KG1 (cell line): ENCODE results near the gene RAB8A.
"Not testable (repeated sequence)": the region's sequence is repeated elsewhere in the genome, so short reads cannot be mapped to it uniquely, and the experiment has no call there.

Source experiments
- DNase-seq: peaks from one replicate; lab custom pipeline; 2025; lab: John Stamatoyannopoulos, UW

Gene RAB8A

DNA sequence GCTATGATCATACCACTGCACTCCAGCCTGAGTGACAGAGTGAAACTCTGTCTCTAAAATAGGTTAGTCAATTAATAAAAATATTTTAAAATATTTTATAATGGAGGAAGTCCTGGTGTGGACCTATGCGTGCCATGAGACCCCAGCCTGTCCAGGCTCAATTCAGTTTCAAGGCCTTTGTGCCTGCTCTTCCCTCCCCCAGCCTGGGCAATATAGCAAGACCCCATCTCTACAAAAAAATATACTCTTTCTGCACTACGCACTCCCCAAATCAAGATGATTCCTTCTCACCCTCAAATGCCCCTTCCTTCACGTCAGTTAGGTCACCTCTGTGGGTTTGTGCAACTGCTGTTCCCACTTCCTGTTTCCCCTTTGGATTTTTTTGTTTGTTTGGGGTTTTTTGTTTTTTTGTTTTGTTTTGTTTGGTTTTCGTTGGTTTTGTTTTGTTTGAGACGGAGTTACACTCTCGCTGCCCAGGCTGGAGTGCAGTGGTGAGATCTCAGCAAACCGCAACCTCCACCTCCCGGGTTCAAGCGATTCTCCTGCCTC is 30.4 kb downstream of the RAB8A start:
- DNase-seq, result no peak

DNA sequence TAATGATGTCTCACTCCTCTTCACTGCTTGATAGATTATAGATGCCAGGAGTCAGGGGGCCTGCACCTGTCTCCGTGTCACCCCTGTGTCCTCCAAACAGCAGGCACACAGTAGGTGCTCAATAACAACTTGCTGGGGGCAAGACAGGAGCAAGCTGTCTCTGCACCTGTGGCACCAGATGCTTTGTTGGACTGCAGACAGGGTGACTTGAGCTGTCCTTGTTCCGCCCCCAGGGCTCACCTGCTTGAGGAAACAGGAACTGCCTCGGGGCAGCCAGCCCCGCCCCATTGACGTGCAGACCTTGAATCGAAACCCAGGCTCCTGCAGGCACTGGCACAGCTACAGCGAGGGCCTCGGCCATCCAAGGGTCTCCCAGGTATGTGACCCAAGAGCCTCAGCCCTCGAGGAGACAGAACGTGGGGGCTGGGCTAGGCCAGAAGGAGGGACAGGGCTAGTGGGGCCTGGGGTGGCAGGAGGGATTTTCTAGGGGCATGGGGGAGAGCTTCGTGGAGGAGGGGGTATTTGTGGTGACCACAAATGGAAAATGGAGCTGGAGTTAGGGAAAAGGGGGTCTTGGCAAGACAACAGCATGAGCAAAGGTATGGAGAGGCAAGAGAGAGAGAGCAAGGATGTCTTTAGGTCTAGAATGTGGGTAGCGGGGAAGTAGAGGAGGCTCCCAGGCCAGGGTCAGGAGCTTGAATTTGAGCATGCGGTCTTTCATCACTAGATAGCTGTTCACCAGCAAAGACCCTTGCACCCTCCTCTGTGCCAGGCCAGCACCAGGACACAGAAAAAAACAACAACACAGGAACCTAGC is 31.9 kb downstream of the RAB8A start, which contains the start of gene HSH2D:
HSH2D (plus strand) TSS at position 287 of the 817 bp plus-strand sequence. CDS start 5,066 bp downstream, outside the sequence.
- peak; percentile 30 for DNase-seq

DNA sequence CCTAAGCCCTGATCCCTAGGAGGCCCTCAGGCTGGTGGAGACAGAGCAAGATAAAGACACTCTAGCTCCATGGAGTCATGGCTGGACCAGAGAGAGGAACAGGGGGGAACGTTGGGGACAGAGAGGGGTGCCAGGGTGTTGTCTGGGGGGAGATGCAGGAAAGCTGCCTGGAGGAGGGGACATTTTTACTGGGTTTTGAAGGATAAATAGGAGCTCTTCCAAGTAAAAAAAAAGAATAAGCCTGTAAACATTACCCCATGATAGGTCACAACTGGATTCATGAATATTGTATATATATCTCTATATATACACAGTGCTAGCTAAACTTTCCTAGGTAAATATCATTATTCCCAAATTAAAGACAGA is 32.5 kb downstream of the RAB8A start:
- DNase-seq, result no peak

DNA sequence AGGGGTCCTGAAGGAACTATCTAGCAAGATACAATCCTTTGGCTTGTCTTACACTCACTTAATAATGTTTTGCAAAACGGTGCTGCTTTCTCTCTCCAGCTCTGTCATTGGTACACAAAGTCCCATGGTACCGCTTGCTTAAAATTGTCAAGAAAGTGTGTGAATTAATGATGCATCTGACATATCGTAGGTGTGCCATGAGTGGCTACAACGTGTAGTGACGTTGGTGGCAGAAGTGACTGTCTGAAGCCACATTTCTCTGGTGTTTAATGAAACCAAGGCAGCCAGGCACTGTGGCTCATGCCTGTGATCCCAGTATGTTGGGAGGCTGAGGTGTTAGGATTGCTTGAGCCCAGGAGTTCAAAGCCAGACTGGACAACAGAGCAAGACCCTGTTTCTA is 34.4 kb downstream of the RAB8A start:
- no peak for DNase-seq

DNA sequence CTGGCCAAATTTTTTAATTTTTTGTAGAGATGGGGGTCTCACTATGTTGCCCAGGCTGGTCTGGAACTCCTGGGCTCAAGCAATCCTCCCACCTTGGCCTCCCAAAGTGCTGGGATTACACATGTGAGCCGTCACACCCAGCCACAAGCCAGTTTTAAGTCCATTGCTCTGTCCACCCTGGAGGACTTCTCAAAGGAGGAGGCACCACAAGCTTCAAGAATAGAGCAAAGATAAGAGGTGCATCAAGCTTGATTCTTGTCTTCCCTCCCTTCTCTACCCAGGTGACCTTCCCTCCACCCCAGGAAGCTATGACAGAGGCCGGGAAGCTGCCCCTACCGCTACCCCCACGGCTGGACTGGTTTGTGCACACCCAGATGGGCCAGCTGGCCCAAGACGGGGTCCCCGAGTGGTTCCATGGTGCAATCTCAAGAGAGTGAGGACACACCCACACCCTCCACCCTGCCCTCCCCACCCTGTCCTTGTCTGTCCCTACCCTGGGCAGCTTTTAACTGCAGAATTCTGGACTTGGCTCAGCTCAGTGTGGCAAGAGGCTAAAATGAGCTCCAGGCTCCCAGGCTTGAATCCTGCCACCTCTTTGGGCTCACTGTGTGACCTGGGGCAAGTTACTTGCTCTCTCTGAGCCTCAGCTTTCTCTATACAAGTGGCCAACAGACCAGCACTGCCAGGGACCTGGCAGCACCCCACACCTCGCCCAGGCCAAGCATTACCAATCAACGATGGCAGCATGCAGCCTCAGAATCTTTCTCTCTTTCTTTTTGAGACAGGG is 36.9 kb downstream of the RAB8A start:
- DNase-seq, result no peak

DNA sequence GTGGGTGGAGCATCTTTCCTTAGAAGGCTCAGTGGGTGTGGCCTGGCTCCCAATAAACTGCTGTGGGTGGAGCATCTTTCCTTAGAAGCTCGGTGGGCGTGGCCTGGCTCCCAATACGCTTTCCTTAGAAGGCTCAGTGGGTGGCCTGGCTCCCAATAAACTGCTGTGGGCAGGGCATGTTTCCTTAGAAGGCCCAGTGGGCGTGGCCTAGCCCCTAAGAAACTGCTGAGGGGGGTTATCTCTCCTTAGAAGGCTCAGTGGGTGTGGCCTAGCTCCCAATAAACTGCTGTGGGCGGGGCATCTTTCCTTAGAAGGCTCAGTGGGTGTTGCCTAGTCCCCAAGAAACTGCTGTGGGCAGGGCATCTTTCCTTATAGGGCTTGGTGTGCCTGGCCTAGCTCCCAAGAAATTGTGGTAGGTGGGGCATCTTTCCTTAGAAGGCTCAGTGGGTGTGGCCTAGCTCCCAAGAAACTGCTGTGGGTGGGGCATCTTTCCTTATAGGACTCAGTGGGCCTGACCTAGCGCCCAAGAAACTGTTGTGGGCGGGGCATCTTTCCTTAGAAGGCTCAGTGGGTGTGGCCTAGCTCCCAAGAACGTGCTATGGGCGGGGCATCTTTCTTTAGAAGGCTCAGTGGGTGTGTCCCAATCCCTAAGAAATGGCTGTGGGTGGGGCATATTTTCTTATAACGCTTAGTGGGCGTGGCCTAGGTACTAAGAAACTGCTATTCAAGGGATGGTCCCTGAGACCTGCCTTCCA is 42.1 kb downstream of the RAB8A start:
- DNase-seq, result no peak

DNA sequence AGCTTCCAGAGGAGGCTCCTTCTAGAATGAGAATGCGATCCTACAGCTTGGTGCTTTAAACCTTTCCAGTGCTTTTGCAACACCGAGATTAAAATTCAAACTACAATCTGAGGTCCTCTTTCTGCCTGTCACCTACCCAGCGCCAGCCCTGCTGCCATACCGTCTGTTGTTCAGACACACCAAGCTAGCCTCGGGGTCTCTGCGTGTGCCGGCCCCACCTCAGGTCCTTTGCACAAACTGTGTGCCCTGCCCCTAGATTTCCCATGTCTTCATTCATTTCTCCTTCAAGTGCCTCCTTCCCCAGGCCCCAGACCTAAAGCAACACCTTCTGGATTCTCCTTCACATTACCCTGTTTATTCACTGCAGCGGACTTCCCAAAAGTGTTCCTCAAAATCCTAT is 42.9 kb downstream of the RAB8A start:
- no peak for DNase-seq

DNA sequence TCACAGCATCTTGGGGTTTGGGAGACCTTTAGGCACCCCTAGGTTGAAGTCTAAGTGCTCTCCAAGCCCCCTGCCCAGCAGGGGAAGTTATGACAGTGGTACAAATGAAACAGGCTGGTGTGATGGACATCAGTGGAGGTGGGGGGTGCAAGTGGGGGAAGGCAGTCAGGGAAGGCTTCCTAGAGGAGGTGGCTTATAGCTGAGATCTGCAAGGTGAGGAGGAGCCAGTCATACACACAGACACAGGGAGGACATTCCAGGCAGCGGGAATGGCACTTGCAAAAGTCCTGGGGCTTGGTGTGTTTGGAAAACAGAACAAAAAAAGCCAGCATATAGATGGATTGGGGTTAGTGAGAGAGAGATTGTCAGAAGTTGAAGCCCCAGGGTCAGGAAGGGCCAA is 43.4 kb downstream of the RAB8A start:
- DNase-seq, result no peak

DNA sequence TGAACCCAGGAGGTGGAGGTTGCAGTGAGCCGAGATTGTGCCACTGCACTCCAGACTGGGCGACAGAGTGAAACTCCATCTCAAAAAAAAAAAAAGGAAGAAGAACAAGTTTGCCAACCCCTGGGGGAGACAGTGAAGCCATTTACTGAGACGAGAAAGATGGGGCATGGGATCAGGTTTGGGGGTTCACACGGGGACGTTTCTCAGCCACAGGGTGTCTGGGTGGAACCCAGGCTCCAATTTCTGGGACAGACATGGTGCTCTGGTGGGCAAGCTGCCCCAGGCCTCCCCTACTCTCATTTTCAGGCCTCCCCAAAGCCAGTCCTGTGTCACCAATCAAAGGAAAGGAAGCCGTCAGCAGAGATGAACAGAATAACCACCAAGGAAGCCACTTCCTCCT is 45.2 kb downstream of the RAB8A start:
- DNase-seq, result no peak

DNA sequence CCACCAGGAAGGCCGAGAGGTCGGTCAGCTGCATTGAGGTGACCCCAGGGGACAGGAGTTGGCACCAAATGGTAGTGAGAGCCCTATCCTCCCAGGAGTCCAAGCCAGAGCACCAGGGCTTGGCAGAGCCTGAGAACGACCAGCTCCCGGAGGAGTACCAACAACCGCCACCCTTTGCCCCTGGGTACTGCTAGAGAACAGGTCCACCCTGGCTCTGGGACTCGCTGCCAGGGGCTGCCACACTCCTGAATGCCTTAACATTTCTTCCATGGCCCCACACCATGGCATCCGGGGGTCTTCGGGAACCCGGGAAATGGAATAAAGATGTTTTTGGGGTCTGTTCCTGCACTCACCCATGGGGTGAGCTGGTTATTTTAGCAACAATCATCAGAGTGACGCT is 45.9 kb downstream of the RAB8A start:
- DNase-seq, result no peak

DNA sequence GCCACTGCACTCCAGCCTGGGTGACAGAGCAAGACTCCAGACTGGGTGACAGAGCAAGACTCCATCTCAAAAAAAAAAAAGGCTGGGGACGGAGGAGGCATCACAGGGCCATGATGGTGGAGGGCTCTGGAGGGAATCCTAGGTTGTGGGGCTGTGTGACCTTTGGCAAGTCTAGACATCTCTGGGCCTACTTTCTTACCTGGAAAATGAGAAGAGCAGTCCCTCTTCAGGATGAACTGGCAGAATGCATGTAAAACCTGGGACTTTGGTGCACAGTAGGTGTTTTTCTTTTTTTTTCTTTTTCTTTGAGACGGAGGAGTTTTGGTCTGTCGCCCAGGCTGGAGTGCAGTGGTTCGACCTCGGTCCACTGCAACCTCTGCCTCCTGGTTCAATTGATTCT is 48.0 kb downstream of the RAB8A start:
- no peak for DNase-seq

DNA sequence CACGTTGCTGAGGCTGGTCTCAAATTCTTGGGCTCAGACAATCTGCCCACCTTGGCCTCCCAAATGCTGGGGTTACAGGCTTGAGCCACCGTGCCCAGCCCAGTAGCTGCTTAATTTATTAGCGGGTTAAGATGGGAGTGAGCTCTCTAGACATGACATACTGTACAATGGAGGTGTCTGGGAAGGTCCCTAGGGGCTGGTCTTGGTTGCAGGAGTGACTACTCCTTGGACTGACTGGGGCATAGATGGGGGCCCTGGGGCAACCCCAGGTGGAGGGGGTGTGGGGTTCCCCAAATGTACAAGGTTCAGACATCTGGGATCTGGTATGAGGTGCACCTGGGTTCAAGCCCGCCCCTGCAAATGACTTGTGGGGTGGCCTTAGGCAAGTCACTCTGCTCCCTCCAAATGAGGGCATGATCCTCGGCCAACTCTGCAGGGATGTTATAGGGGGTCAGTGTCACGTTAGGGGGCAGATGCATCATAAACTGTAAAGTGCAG is 48.8 kb downstream of the RAB8A start:
- DNase-seq, result no peak

DNA sequence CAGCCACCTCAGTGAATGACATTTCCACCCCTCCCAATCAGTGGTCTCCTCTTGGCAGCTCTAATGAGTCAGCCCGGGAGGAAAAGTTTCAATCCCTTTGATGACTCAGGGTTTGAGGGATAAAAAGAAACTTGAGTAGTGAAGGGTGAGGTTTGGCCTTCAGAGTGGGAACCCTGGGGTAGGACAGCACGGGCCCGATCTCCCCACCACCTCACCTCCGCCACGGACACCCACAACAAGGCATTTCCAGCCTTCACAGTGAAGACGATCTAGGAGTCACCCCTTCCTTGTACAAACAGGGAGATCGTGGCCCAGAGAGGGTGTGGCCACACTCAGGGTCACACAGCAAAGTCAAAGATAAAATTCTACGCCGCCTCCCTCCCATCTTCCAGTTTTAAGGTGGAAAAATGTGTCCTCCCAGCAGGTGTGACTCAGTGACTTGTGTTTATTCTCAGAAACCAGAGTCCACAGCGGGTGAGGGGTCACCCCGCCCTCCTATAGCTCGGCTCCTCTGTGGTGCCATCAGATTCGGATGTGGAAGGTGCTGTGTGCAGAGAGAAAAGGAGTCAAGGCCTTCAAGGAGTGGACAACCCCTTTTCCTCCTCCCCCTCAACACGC is 49.4 kb downstream of the RAB8A start:
- no peak for DNase-seq

DNA sequence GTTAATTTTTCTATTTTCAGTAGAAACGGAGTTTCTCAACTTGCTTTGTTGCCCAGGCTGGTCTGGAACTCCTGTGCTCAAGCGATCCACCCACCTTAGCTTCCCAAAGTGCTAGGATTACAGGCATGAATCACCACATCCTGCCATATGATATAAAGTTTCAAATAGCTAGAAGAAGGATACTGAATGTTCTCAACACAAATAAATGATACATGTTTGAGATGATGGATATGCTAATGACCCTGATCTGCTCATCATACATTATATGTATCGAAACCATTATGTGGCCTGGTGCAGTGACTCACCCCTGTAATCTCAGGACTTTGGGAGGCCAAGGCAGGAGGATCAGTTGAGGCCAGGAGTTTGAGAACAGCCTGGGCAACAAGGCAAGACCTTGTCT is 50.2 kb downstream of the RAB8A start:
- no peak for DNase-seq

DNA sequence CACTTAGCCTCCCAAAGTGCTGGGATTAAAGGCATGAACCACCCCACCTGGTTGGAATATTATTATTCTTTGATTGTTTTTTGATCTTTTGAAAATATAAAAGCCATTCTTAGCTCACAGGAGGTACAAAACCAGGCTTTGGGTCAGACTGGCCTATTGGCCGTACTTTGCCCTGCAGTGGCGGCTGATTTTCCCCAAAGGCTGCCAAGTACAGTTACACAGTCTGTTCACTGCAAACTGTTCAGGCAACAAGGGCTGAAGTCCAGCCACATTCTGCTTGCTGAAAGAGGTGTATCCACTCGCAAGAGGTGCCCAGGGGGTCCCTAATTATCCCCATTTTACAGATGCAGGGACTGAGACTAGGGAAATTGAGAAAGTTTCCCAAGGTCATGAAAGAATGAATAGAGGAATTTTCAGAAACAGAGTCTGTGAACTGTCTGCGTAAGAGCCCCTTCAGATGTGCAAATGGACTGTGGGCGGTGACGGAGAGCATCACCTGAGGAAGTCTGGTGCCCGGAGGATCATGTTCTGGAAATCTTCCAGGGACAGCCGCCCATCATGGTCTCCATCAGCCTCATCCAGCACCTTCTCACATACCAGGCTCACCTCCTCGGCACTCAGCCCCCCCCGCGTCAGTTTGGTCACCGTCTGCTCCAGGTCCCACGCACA is 52.7 kb downstream of the RAB8A start:
- no peak for DNase-seq

DNA sequence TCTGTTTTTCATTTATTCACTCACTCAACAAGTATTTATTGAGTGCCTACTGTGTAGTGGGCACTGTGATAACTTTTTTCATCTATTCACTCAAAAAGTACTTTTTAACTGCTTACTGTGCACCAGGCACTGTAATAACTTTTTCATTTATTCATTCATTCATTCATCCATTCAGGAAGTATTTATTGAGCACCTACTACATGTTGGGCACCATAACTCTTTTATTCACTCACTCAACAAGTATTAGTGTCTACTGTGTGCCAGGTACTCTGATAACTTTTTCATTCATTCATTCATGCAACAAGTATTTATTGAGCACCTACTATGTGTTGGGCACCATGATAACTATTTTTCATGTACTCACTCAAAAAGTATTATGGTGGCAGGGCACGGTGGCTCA is 54.7 kb downstream of the RAB8A start:
- no peak for DNase-seq

DNA sequence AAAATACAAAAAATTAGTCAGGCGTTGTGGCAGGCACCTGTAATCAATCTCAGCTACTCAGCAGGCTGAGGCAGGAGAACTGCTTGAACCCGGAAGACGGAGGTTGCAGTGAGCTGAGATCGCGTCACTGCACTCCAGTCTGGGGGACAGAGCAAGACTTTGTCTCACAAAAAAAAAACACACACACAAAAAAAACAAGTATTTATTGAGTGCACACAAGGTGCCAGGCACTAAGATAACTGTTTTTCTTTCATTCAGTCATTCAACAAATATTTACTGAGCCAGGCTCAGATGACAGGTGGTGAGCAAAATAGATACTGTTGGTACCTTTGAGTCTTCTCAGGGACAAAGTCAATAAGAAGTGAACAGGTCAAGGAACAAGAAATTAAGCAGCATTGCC is 55.4 kb downstream of the RAB8A start:
- DNase-seq, result no peak

DNA sequence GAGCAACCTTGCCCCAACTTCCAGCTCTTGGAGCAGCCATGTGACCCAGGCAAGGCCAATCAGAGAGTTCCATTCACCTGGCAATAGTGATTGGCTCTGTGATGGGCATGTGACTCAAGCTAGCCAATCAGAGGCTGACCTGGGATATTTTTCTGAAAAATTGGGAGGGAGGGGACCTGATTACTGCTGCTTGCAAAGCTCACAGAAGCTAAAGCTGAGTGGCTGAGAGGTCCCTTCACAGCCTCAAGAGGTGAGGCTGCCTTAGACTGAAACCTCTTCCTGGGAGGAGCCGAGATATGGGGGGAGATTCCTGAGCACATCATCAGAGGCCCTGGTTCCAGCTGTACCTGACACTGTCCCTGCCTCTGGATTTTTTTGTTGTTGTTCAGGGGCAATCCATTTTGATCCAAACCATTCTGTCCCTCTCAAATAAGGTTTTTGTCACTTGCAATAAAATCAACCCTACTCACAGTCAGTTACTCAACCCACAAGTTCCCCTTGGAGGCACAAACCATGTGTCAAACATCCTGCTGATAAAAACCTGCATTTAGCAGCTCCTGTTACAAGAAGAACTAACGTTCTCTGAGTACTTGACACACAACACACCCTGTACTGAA is 56.9 kb downstream of the RAB8A start:
- DNase-seq, result peak; percentile 52

DNA sequence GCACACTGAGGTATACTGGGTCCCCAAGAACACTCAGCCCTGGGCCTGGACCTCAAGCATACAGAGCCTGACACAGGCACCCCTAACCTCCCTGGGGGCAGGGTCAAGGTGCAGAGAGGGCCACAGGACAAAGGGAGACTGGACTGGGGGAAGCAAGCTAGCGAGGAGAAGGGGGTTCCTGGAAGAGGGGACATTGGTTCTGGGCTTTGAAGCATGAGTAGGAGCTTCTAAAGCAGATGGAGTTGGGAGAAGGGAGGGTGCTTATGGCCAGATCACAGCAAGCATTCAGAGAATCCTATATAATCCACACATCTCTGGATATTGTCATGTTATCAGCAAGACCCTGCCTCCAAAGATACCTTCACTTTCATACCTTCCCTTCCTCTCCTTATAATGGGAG is 58.4 kb downstream of the RAB8A start:
- DNase-seq, result no peak

DNA sequence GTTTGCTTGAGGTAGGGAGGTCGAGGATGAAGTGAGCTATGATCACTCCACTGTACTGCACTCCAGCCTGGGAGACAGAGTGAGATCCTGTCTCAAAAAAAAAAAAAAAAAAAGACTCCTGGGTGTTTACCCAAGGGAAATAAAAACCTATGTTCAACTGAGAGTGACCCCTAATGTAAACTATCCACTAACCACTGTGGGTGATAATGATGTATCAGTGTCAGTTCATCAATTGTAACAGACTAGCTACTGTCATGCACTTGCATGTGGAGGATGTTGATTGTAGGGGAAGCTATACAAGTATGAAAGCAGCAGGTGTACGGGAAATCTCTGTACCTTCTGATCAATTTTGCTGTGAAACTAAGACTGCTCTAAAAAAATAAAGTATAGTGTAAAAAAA is 64.3 kb downstream of the RAB8A start:
- DNase-seq, result no peak

DNA sequence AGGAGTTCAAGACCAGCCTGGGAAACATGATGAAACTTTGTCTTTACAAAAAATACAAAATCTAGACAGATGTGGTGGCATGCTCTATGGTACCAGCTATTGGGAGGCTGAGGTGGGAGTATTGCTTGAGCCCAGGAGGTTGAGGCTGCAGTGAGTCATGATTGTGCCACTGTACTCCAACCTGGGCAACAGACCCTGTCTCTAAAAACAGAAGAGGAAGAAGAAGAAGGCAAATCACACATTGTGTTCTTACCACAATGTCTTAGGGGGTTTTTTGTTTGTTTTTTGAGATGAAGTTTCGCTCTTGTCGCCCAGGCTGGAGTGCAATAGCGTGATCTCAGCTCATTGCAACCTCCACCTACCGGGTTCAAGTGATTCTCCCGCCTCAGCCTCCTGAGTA is 67.2 kb downstream of the RAB8A start:
- DNase-seq, result not testable (repeated sequence)
